Endothelial cell of umbilical vein (primary cell): ENCODE measurements around the gene C12orf50. TPM values are rescaled to one million over a fixed set of nuclear protein-coding genes. Genes with fewer than 3 reads are reported as not detected.

Source experiments
- BruUV-seq: library from RNA; stranded (reverse); fragments of 400-500 nt; replicated peaks from 2 replicates; lab custom pipeline; 2021; lab: Mats Ljungman, UMichigan
- CTCF ChIA-PET: fragments of 300-600, 350-600 bp; sonication (Branson Sonifier 250); formaldehyde crosslinking; loops from one replicate; lab custom pipeline; 2021; ENCODE audit warnings: antibody characterized with exemption, inconsistent platforms; lab: Charles Lee
- POLR2A ChIA-PET: fragments of 300-600, 350-600 bp; sonication (Branson Sonifier 250); formaldehyde crosslinking; loops from one replicate; lab custom pipeline; 2021; ENCODE audit warnings: antibody characterized with exemption, inconsistent platforms; lab: Charles Lee
- DNase-seq: peaks from one replicate; pipeline ENCODE4 v3.0.0-alpha.2; 2011; ENCODE audit warnings: low read depth, low spot score
- FAIRE-seq: peaks from 2 replicates; lab custom pipeline; 2011; peaks lifted over from hg19 to GRCh38; lab: Jason Lieb, UNC
- H2AFZ ChIP-seq: 2 replicates; pipeline ENCODE4 v1.6.0; 2012; ENCODE audit warnings: low read depth, low read length, control low read depth, inconsistent platforms
- H3K27ac ChIP-seq: 2 replicates; pipeline ENCODE4 v1.5.1; 2011; ENCODE audit warnings: low read depth, mild to moderate bottlenecking, control low read depth, low read length, moderate library complexity; ENCODE audit not compliant: insufficient read depth
- H3K27me3 ChIP-seq, 2 experiments: 2 replicates each; pipeline versions ENCODE4 v1.6.0 to v1.6.1; 2011; ENCODE audit warnings: low read length in 2 of 2, mixed read lengths in 1 of 2; ENCODE audit not compliant: control insufficient read depth in 2 of 2, insufficient read depth in 2 of 2
- H3K36me3 ChIP-seq, 2 experiments: 2 replicates in 1 of 2; 3 replicates in 1 of 2; pipeline ENCODE4 v1.5.1; 2011; ENCODE audit warnings: low read length in 2 of 2, mild to moderate bottlenecking in 1 of 2, moderate library complexity in 1 of 2; ENCODE audit not compliant: control insufficient read depth in 2 of 2, insufficient read depth in 2 of 2; ENCODE audit errors: extremely low read depth in 1 of 2
- H3K4me1 ChIP-seq: 3 replicates; pipeline ENCODE4 v1.5.1; 2011; ENCODE audit warnings: mild to moderate bottlenecking, low read length; ENCODE audit not compliant: control insufficient read depth, insufficient read depth; ENCODE audit errors: extremely low read depth
- H3K4me2 ChIP-seq: 2 replicates; pipeline ENCODE4 v1.6.1; 2011; ENCODE audit warnings: low read length, control low read depth, mixed read lengths; ENCODE audit not compliant: insufficient read depth
- H3K4me3 ChIP-seq, 3 experiments: fragments of 200-600 bp in 1 of 3; sonication (generic), shearing (Covaris generic) in 1 of 3; replicated peaks in 1 of 3; 2 replicates each; pipeline ENCODE4 v1.5.1; 2011 to 2016; ENCODE audit warnings: control low read depth in 3 of 3, low read length in 3 of 3, mild to moderate bottlenecking in 2 of 3, inconsistent platforms in 1 of 3, low read depth in 1 of 3, moderate library complexity in 1 of 3; ENCODE audit not compliant: insufficient read depth in 1 of 3
- H3K79me2 ChIP-seq: 2 replicates; pipeline ENCODE4 v1.6.0; 2012; ENCODE audit warnings: low read length, inconsistent platforms; ENCODE audit not compliant: control insufficient read depth, insufficient read depth
- H3K9ac ChIP-seq: replicated peaks from 2 replicates; pipeline ENCODE3; 2011; ENCODE audit warnings: low read length, control low read depth; ENCODE audit not compliant: insufficient read depth; ENCODE audit errors: extremely low read depth
- H3K9me1 ChIP-seq: replicated peaks from 3 replicates; pipeline ENCODE4 v1.6.0; 2011; ENCODE audit warnings: mild to moderate bottlenecking, low read length; ENCODE audit not compliant: control insufficient read depth, insufficient read depth; ENCODE audit errors: extremely low read depth
- H3K9me3 ChIP-seq: replicated peaks from 2 replicates; pipeline ENCODE4 v1.5.1; 2012; ENCODE audit warnings: low read length, inconsistent platforms; ENCODE audit not compliant: control insufficient read depth, insufficient read depth
- H4K20me1 ChIP-seq: replicated peaks from 2 replicates; pipeline ENCODE3; 2011; ENCODE audit warnings: mild to moderate bottlenecking, low read length; ENCODE audit not compliant: control insufficient read depth, insufficient read depth; ENCODE audit errors: extremely low read depth
- EZH2 ChIP-seq: IDR thresholded peaks from 2 replicates; pipeline ENCODE4 v1.6.1; 2012; ENCODE audit warnings: borderline replicate concordance, low read depth, mild to moderate bottlenecking, moderate library complexity, low read length, inconsistent platforms; ENCODE audit not compliant: severe bottlenecking
- FOS ChIP-seq: IDR thresholded peaks from 2 replicates; pipeline ENCODE4 v1.6.1; 2011; ENCODE audit warnings: mild to moderate bottlenecking, low read length, moderate library complexity, borderline replicate concordance; ENCODE audit not compliant: insufficient read depth
- GATA2 ChIP-seq: IDR thresholded peaks from 2 replicates; pipeline ENCODE4 v1.7.0; 2011; ENCODE audit warnings: low read depth, mild to moderate bottlenecking, moderate library complexity, mixed read lengths, low read length; ENCODE audit not compliant: insufficient read length, insufficient read depth
- JUN ChIP-seq: IDR thresholded peaks from 2 replicates; pipeline ENCODE4 v1.6.1; 2011; ENCODE audit warnings: borderline replicate concordance, low read depth; ENCODE audit not compliant: insufficient read length, insufficient read depth
- MYC ChIP-seq: IDR thresholded peaks from one replicate; pipeline ENCODE4 v1.6.1; 2011; ENCODE audit warnings: mild to moderate bottlenecking, low read depth, low read length
- POLR2A ChIP-seq: IDR thresholded peaks from 2 replicates; pipeline ENCODE4 v1.6.1; 2012; ENCODE audit warnings: low read depth, mild to moderate bottlenecking, control low read depth, low read length
- POLR2AphosphoS5 ChIP-seq: IDR thresholded peaks from 2 replicates; pipeline ENCODE4 v1.6.1; 2012; ENCODE audit warnings: low read depth, mild to moderate bottlenecking, control low read depth, low read length, moderate library complexity; ENCODE audit not compliant: insufficient read depth
- dilution Hi-C: fragments of 300-500 bp; cut with MboI; formaldehyde crosslinking; loops from one replicate; pipeline ENCODE4 v1.15.0; 2019; ENCODE audit warnings: low sequenced_read_pairs; ENCODE audit not compliant: extremely low pct_ligation_motif_present
- intact Hi-C: fragments of 100-400 bp; cut with micrococcal nuclease; formaldehyde crosslinking; loops from one replicate; pipeline ENCODE4 v1.10.0; 2022
- polyA plus RNA-seq, 4 experiments: library from polyadenylated mRNA; depleted of rRNA in 3 of 4; stranded (reverse) in 3 of 4; unstranded in 1 of 4; fragments of >200 nt; gene quantifications; 2 replicates each; pipeline versions ENCODE4 v1.2.1 to v1.2.3, GENCODE V29; 2011 to 2012; ENCODE audit warnings: missing spikeins in 1 of 4
- total RNA-seq: library from RNA; stranded (reverse); gene quantifications from 2 replicates; pipeline ENCODE4 v1.2.3, GENCODE V29; 2021
- TF ChIP-seq, protein P1 (sequence below), 2 donors: IDR thresholded peaks; 1 replicate in 1 of 2; 2 replicates in 1 of 2; pipeline ENCODE4 v1.5.1; 2011; ENCODE audit warnings: low read length in 2 of 2, mild to moderate bottlenecking in 2 of 2, moderate library complexity in 2 of 2, control low read depth in 1 of 2, inconsistent platforms in 1 of 2, low read depth in 1 of 2; ENCODE audit not compliant: insufficient read depth in 1 of 2; ENCODE audit errors: extremely low read depth in 1 of 2
- TF ChIP-seq, protein P2 (sequence below): IDR thresholded peaks from 2 replicates; pipeline ENCODE4 v1.6.1; 2011; ENCODE audit not compliant: insufficient read depth, insufficient read length

C12orf50 gene
- total and polyA plus RNA-seq, 2 donors (not counting 3 experiments of a cell fraction or from before 2014, with no cell fraction given) = 0.31 TPM; not detected in 1

DNA sequence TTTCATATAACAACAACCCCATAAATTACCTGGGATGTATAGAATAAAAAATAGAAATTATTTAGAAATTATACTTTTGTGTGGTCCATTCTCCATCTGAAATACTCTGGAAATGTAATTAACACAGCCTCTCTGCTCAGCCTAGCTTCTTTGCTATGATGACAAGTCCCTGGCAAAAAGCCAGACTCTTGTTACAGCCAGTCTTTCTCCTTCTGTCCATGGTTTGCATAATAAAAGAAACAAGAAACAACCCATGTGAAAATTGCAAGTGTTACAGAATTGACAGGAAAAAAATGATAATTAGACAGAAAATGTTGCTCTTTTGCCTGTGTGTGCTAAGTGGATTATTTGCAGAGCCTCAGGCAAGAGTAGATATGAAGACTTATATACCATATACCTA, 61.3 kb downstream of the C12orf50 start:
- no peak overlapping the region for H2AFZ ChIP-seq
- no peak for TF ChIP-seq POLR2AphosphoS5
- TF ChIP-seq POLR2A = no peak
- TF ChIP-seq FOS = no peak
- no peak for TF ChIP-seq GATA2
- TF ChIP-seq, protein P1, sequence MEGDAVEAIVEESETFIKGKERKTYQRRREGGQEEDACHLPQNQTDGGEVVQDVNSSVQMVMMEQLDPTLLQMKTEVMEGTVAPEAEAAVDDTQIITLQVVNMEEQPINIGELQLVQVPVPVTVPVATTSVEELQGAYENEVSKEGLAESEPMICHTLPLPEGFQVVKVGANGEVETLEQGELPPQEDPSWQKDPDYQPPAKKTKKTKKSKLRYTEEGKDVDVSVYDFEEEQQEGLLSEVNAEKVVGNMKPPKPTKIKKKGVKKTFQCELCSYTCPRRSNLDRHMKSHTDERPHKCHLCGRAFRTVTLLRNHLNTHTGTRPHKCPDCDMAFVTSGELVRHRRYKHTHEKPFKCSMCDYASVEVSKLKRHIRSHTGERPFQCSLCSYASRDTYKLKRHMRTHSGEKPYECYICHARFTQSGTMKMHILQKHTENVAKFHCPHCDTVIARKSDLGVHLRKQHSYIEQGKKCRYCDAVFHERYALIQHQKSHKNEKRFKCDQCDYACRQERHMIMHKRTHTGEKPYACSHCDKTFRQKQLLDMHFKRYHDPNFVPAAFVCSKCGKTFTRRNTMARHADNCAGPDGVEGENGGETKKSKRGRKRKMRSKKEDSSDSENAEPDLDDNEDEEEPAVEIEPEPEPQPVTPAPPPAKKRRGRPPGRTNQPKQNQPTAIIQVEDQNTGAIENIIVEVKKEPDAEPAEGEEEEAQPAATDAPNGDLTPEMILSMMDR (IDR thresholded peaks at IDR 0.05; ENCODE audit: extremely low read depth in 1 of 2, insufficient read depth in 1 of 2, low read depth in 1 of 2, low read length in 2 of 2) = no peak
- TF ChIP-seq, protein P2, sequence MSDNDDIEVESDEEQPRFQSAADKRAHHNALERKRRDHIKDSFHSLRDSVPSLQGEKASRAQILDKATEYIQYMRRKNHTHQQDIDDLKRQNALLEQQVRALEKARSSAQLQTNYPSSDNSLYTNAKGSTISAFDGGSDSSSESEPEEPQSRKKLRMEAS = no peak
- no peak for TF ChIP-seq MYC
- no peak for TF ChIP-seq JUN
- TF ChIP-seq EZH2 = no peak
- ChIA-PET POLR2A (no interaction called here), CTCF (no interaction called here)
- no peak overlapping the region for H3K9ac ChIP-seq
- no peaks in the 10 kb centered on the region for H3K4me1 ChIP-seq
- FAIRE-seq (no peak), DNase-seq (no peak)
- intact Hi-C loops (no loop called here), dilution Hi-C loops (no loop called here)
- H3K9me1 ChIP-seq = no peaks in the 10 kb centered on the region
- no peaks in the 10 kb centered on the region for H4K20me1 ChIP-seq
- H3K4me3 ChIP-seq = no peak overlapping the region
- no peaks in the 10 kb centered on the region for H3K79me2 ChIP-seq
- no peaks in the 10 kb centered on the region for H3K36me3 ChIP-seq
- no peaks in the 10 kb centered on the region for H3K9me3 ChIP-seq
- H3K27me3 ChIP-seq = no peaks in the 10 kb centered on the region
- H3K27ac ChIP-seq = no peak overlapping the region
- no TSS peak for BruUV-seq
- no peak overlapping the region for H3K4me2 ChIP-seq
